ENCODE data around the gene EDEM3. TPM values are rescaled to one million over a fixed set of nuclear protein-coding genes. Genes with fewer than 3 reads are reported as not detected.

The EDEM3 gene
- total and polyA plus RNA-seq, 2 donors (not counting 1 experiment from before 2014, with no cell fraction given), result 4.3 to 20.9 TPM

DNA sequence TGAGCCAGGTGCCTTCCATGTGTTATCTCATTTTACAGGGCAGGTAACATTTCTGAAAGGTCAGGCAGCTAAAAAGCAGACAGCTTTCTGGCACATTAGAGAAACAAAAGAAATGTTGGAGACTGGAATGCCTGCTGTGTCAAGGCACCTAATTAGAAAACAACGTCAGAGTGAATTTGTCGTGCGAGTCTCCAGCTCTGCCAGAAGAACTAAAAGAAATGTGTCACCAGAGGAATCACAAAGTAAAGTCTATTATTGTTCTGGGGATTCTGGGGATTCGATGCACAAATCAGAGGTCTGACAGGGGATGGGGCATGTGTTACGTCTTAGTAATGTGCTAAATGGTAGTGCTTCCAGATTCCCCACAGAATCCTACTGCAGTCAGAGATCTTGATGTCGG, 89.3 kb downstream of the EDEM3 start:
- no peak for ATAC-seq (ENCODE audit: low read depth)
- no peak overlapping the region for H2AFZ ChIP-seq (ENCODE audit: insufficient read depth, low read depth, low read length, poor library complexity, severe bottlenecking)
- H3K79me2 ChIP-seq (ENCODE audit: control insufficient read depth, insufficient read depth, low read length), result no peaks in the 10 kb centered on the region
- ChIA-PET CTCF (no interaction called here), POLR2A (no interaction called here)
- no peak overlapping the region for H3K4me3 ChIP-seq (ENCODE audit: control extremely low read depth in 1 of 5, extremely low read depth in 1 of 5, insufficient read depth in 1 of 5, low read depth in 2 of 5, low read length in 4 of 5)
- no peaks in the 10 kb centered on the region for H3K36me3 ChIP-seq (replicated peaks in 1 of 2; ENCODE audit: control extremely low read depth in 1 of 2, control insufficient read depth in 1 of 2, extremely low read depth in 1 of 2, insufficient read depth in 2 of 2, low read length in 1 of 2)
- no peak for TF ChIP-seq EZH2 (IDR thresholded peaks at IDR 0.05; ENCODE audit: borderline replicate concordance, insufficient read depth, low read depth, low read length, poor library complexity, severe bottlenecking)
- TF ChIP-seq, protein P1, sequence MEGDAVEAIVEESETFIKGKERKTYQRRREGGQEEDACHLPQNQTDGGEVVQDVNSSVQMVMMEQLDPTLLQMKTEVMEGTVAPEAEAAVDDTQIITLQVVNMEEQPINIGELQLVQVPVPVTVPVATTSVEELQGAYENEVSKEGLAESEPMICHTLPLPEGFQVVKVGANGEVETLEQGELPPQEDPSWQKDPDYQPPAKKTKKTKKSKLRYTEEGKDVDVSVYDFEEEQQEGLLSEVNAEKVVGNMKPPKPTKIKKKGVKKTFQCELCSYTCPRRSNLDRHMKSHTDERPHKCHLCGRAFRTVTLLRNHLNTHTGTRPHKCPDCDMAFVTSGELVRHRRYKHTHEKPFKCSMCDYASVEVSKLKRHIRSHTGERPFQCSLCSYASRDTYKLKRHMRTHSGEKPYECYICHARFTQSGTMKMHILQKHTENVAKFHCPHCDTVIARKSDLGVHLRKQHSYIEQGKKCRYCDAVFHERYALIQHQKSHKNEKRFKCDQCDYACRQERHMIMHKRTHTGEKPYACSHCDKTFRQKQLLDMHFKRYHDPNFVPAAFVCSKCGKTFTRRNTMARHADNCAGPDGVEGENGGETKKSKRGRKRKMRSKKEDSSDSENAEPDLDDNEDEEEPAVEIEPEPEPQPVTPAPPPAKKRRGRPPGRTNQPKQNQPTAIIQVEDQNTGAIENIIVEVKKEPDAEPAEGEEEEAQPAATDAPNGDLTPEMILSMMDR (IDR thresholded peaks at IDR 0.05), result no peak
- 93% methylated on average over 3 of the region's 6 CpGs for WGBS (ENCODE audit: insufficient coverage)
- no peaks in the 10 kb centered on the region for H4K20me1 ChIP-seq (ENCODE audit: control insufficient read depth, insufficient read depth, low read length, poor library complexity, severe bottlenecking)
- H3K9ac ChIP-seq (ENCODE audit: low read length), result no peak overlapping the region
- DNase-seq, result no peak
- intact Hi-C loops (cut with micrococcal nuclease), result no loop called here
- Mint-ChIP-seq H3K27me3 (peaks cover 19% of the 10 kb centered on the region), H3K4me1 (peaks cover 3% of the 10 kb centered on the region), H3K9me3 (ENCODE audit: insufficient read depth) (no peaks in the 10 kb centered on the region), H3K27ac (no peak overlapping the region), H3K4me3 (no peak overlapping the region)
- H3K27ac ChIP-seq (ENCODE audit: low read length in 2 of 2), result no peak overlapping the region
- no peaks in the 10 kb centered on the region for H3K9me3 ChIP-seq (ENCODE audit: control extremely low read depth in 1 of 3, control insufficient read depth in 2 of 3, insufficient read depth in 1 of 3, low read length in 2 of 3)
- no peak overlapping the region for H3K4me2 ChIP-seq (replicated peaks; ENCODE audit: low read depth, low read length, poor library complexity, severe bottlenecking)
- H3K27me3 ChIP-seq (replicated peaks in 1 of 4; ENCODE audit: control extremely low read depth in 1 of 4, control insufficient read depth in 3 of 4, insufficient read depth in 4 of 4, low read length in 3 of 4), result peaks cover 0 to 14% (median 1%) of the 10 kb centered on the region in 4 experiments
- peaks cover 0 to 6% of the 10 kb centered on the region in 2 donors for H3K4me1 ChIP-seq (ENCODE audit: control insufficient read depth in 2 of 2, insufficient read depth in 2 of 2, low read length in 2 of 2)

DNA sequence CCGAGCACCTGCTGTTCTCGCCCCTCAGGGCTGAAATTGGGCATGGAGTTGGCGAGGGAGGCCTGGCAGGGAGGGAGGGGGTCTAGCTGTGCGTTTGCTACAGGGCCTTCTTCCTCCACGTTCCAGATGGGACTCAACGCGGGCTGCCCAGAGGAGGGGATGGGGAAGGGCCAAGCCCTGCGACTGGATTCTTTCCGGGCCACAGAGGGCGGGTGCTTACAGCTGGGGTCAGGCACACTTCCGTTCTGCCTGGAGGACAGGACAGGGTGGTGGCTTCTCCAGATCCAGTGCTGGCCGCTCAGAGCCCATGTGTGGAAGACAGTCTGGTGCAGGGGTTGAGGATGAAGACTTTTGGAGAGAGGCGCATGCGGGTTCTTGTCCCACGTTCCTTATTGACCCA, 90.0 kb downstream of the EDEM3 start:
- H3K27ac ChIP-seq (ENCODE audit: low read length in 2 of 2), result no peak overlapping the region
- H2AFZ ChIP-seq (ENCODE audit: insufficient read depth, low read depth, low read length, poor library complexity, severe bottlenecking), result no peak overlapping the region
- H3K27me3 ChIP-seq (replicated peaks in 1 of 4; ENCODE audit: control extremely low read depth in 1 of 4, control insufficient read depth in 3 of 4, insufficient read depth in 4 of 4, low read length in 3 of 4), result peaks cover 0 to 14% (median 1%) of the 10 kb centered on the region in 4 experiments
- intact Hi-C loops (cut with micrococcal nuclease), result no loop called here
- H3K79me2 ChIP-seq (ENCODE audit: control insufficient read depth, insufficient read depth, low read length), result no peaks in the 10 kb centered on the region
- Mint-ChIP-seq H3K9me3 (ENCODE audit: insufficient read depth) (no peaks in the 10 kb centered on the region), H3K27me3 (peaks cover 19% of the 10 kb centered on the region), H3K27ac (no peak overlapping the region), H3K4me1 (peaks cover 3% of the 10 kb centered on the region), H3K4me3 (no peak overlapping the region)
- ATAC-seq (ENCODE audit: low read depth) (no peak), DNase-seq (no peak)
- H4K20me1 ChIP-seq (ENCODE audit: control insufficient read depth, insufficient read depth, low read length, poor library complexity, severe bottlenecking), result no peaks in the 10 kb centered on the region
- WGBS (ENCODE audit: insufficient coverage), result 83% methylated on average over 9 of the region's 15 CpGs
- H3K4me3 ChIP-seq (ENCODE audit: control extremely low read depth in 1 of 5, extremely low read depth in 1 of 5, insufficient read depth in 1 of 5, low read depth in 2 of 5, low read length in 4 of 5), result no peak overlapping the region
- H3K4me2 ChIP-seq (replicated peaks; ENCODE audit: low read depth, low read length, poor library complexity, severe bottlenecking), result no peak overlapping the region
- no peaks in the 10 kb centered on the region for H3K36me3 ChIP-seq (replicated peaks in 1 of 2; ENCODE audit: control extremely low read depth in 1 of 2, control insufficient read depth in 1 of 2, extremely low read depth in 1 of 2, insufficient read depth in 2 of 2, low read length in 1 of 2)
- CTCF ChIA-PET, result interaction anchor here (0.6 kb wide), 1 partner anchor 835 kb away, joined by 3 read pairs; no protein-coding TSS in a partner anchor
- TF ChIP-seq EZH2 (IDR thresholded peaks at IDR 0.05; ENCODE audit: borderline replicate concordance, insufficient read depth, low read depth, low read length, poor library complexity, severe bottlenecking), result no peak
- TF ChIP-seq, protein P1 (IDR thresholded peaks at IDR 0.05), result no peak
- H3K9me3 ChIP-seq (ENCODE audit: control extremely low read depth in 1 of 3, control insufficient read depth in 2 of 3, insufficient read depth in 1 of 3, low read length in 2 of 3), result no peaks in the 10 kb centered on the region
- no peak overlapping the region for H3K9ac ChIP-seq (ENCODE audit: low read length)
- peaks cover 0 to 6% of the 10 kb centered on the region in 2 donors for H3K4me1 ChIP-seq (ENCODE audit: control insufficient read depth in 2 of 2, insufficient read depth in 2 of 2, low read length in 2 of 2)
- POLR2A ChIA-PET, result no interaction called here
